DOHH2 (cell line): ENCODE results near the gene ASPM.

Experiments used
- H3F3A ChIP-seq: fragments of 200-600 bp; sonication (generic), shearing (Covaris generic); 2 replicates; pipeline ENCODE4 v1.6.0; 2016; ENCODE audit warnings: antibody characterized with exemption, mild to moderate bottlenecking; ENCODE audit not compliant: control insufficient read depth, insufficient read depth
- H3K27ac ChIP-seq: fragments of 200-600 bp; sonication (generic); 2 replicates; pipeline ENCODE4 v1.5.1; 2014; ENCODE audit warnings: low read depth, mild to moderate bottlenecking, low read length, moderate library complexity
- H3K27me3 ChIP-seq: fragments of 200-600 bp; sonication (generic); 2 replicates; pipeline ENCODE4 v1.6.1; 2014; ENCODE audit warnings: mild to moderate bottlenecking, low read length, mixed read lengths; ENCODE audit not compliant: control insufficient read depth
- H3K36me3 ChIP-seq: fragments of 200-600 bp; sonication (generic); 2 replicates; pipeline ENCODE4 v1.6.1; 2014; ENCODE audit warnings: mild to moderate bottlenecking, low read length, moderate library complexity, mixed read lengths; ENCODE audit not compliant: control insufficient read depth
- H3K4me1 ChIP-seq: fragments of 200-600 bp; sonication (generic); 2 replicates; pipeline ENCODE4 v1.6.1; 2014; ENCODE audit warnings: mild to moderate bottlenecking, low read length, mixed read lengths; ENCODE audit not compliant: control insufficient read depth
- H3K4me2 ChIP-seq: fragments of 200-600 bp; sonication (generic); 2 replicates; pipeline ENCODE4 v1.6.0; 2014; ENCODE audit warnings: mild to moderate bottlenecking, low read length, moderate library complexity
- H3K4me3 ChIP-seq: fragments of 200-600 bp; sonication (generic); 2 replicates; pipeline ENCODE4 v1.5.1; 2014; ENCODE audit warnings: mild to moderate bottlenecking, low read length, mixed read lengths
- H3K79me2 ChIP-seq: fragments of 200-600 bp; sonication (generic); 2 replicates; pipeline ENCODE4 v1.6.1; 2014; ENCODE audit warnings: mild to moderate bottlenecking, low read length, mixed read lengths; ENCODE audit not compliant: control insufficient read depth
- H3K9me2 ChIP-seq: fragments of 200-600 bp; sonication (generic); replicated peaks from 2 replicates; pipeline ENCODE4 v1.6.1; 2014; ENCODE audit warnings: mild to moderate bottlenecking, low read length, mixed read lengths; ENCODE audit not compliant: control insufficient read depth
- H3K9me3 ChIP-seq: fragments of 200-600 bp; sonication (generic); 2 replicates; pipeline ENCODE4 v1.6.1; 2014; ENCODE audit warnings: antibody characterized with exemption, low read length, mixed read lengths; ENCODE audit not compliant: control insufficient read depth, insufficient read depth
- H4K20me1 ChIP-seq: fragments of 200-600 bp; sonication (generic); 2 replicates; pipeline ENCODE4 v1.6.0; 2014; ENCODE audit warnings: low read depth, mild to moderate bottlenecking, antibody characterized with exemption, low read length, moderate library complexity; ENCODE audit not compliant: control insufficient read depth, insufficient read depth
- CTCF ChIP-seq: fragments of 200-600 bp; sonication (generic); IDR thresholded peaks from one replicate; pipeline ENCODE4 v1.5.1; 2014; ENCODE audit warnings: antibody characterized with exemption, mild to moderate bottlenecking, low read depth, low read length; ENCODE audit not compliant: poor library complexity, severe bottlenecking
- EZH2phosphoT487 ChIP-seq: fragments of 200-600 bp; sonication (generic); IDR thresholded peaks from 2 replicates; pipeline ENCODE4 v1.6.1; 2017; ENCODE audit warnings: borderline replicate concordance, mild to moderate bottlenecking, antibody characterized with exemption, low read length, moderate library complexity, mixed read lengths

ASPM gene

GRCh38 chr1:197173571-197174507, 27.4 kb upstream of the ASPM start:
- Histone ChIP-seq H3K27me3 (no peaks in the 10 kb centered on the region), H3F3A (no peaks in the 10 kb centered on the region), H3K36me3 (peaks cover 43% of the 10 kb centered on the region), H3K9me3 (no peaks in the 10 kb centered on the region), H3K4me2 (no peak overlapping the region), H3K4me1 (no peaks in the 10 kb centered on the region), H3K4me3 (no peak overlapping the region), H4K20me1 (no peaks in the 10 kb centered on the region), H3K27ac (no peak overlapping the region), H3K79me2 (no peaks in the 10 kb centered on the region), H3K9me2 (no peaks in the 10 kb centered on the region)
- no peak for TF ChIP-seq EZH2phosphoT487
- TF ChIP-seq CTCF: no peak

- TF ChIP-seq CTCF: no peak
- TF ChIP-seq EZH2phosphoT487: no peak
- no peaks in the 10 kb centered on the region for H3K27me3 ChIP-seq
- peaks cover 35% of the 10 kb centered on the region for H3K36me3 ChIP-seq
- no peaks in the 10 kb centered on the region for H4K20me1 ChIP-seq
- no peak overlapping the region for H3K27ac ChIP-seq
- no peak overlapping the region for H3K4me2 ChIP-seq
- H3K4me3 ChIP-seq: no peak overlapping the region
- no peaks in the 10 kb centered on the region for H3F3A ChIP-seq
- H3K4me1 ChIP-seq: no peaks in the 10 kb centered on the region
- no peaks in the 10 kb centered on the region for H3K9me3 ChIP-seq
- no peaks in the 10 kb centered on the region for H3K79me2 ChIP-seq
- no peaks in the 10 kb centered on the region for H3K9me2 ChIP-seq
These were observed 25.1 kb upstream of the ASPM start for GRCh38 chr1:197171531-197171930.

- TF ChIP-seq CTCF (no peak), EZH2phosphoT487 (no peak)
- Histone ChIP-seq H3K4me3 (no peak overlapping the region), H3F3A (no peaks in the 10 kb centered on the region), H3K4me1 (no peaks in the 10 kb centered on the region), H3K79me2 (no peaks in the 10 kb centered on the region), H3K4me2 (no peak overlapping the region), H3K9me3 (no peaks in the 10 kb centered on the region), H4K20me1 (no peaks in the 10 kb centered on the region), H3K27ac (no peak overlapping the region), H3K36me3 (peaks cover 28% of the 10 kb centered on the region), H3K9me2 (no peaks in the 10 kb centered on the region), H3K27me3 (no peaks in the 10 kb centered on the region)
These were observed 24.1 kb upstream of the ASPM start for GRCh38 chr1:197170538-197170937.
